ENCODE results near the gene DELE1.
"Not testable (repeated sequence)": the region's sequence is repeated elsewhere in the genome, so short reads cannot be mapped to it uniquely, and the experiment has no call there.

Gene DELE1

GRCh38 chr5:141916522-141916921 is 7.1 kb upstream of the DELE1 start:
- DNase-seq: no peak
- in situ Hi-C loops (cut with HindIII; ENCODE audit: low pct_ligation_motif_present, low pct_unique_long_range_greater_than_20kb, low sequenced_read_pairs): no loop called here

DNA sequence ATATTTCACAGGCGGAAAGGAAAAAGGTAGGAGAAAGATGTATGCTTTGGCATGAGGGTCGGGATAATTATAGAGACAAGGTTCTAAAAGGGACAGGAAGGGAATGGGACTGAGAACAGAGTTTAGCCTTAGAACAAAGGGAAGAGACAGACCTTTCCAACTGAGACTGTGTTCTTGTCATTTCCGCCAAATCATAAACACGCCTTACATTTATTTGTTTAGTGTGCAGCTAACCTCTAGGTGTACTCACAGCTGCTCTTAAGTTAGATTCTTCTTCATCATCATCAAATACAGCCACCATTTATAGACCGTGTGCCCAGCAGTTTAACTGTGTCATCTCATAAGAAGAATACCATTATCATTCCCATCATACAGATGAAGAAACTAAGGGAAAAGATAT is 5.9 kb upstream of the DELE1 start:
- in situ Hi-C loops (cut with HindIII; ENCODE audit: low pct_ligation_motif_present, low pct_unique_long_range_greater_than_20kb, low sequenced_read_pairs): no loop called here

DNA sequence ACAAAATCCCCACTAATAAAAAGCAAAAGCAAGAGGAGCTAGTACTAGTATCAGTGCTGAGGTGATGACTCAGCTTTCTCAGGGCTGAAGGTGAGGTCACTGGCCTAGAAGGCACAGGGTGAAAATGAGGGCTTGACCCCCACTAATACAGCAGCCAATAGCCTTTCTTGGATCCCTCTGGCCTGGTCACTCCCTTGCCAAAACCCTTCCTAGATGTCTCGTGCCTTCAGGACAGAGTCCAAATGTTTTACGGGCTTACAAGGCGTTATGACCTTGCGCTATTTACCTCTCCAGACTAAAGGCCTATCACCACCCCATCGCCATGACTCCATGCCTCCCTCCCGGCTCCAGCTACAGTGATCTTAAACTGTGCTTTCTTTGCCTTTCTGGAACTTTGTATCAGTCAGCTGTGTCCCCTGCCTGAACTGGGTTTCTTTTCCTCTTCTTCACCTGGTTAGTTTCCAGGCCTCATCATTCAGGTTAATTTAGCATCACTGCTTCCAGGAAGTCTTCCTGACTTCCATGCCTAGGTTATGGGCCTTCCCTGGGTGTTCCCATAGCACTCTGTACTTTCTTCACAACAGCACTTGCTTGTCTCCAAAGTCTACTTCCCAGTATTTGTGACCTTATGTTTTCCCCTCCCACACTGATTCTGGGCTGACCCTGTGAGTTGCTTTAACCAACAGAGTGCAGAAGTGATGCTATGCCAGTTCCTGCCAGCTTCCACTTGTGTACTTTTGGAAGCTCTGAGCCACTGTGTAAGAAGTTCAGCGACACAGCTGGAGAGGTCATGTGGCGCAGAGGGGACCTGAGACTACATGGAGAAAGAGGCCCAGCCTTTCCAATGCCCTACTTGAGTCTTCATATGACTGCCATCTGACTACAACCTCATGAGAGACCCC is 4.2 kb upstream of the DELE1 start:
- in situ Hi-C loops (cut with HindIII; ENCODE audit: low pct_ligation_motif_present, low pct_unique_long_range_greater_than_20kb, low sequenced_read_pairs): no loop called here
- DNase-seq: no peak

More for the DNA sequence above, 5.9 kb upstream of the DELE1 start:
- no peak for DNase-seq

DNA sequence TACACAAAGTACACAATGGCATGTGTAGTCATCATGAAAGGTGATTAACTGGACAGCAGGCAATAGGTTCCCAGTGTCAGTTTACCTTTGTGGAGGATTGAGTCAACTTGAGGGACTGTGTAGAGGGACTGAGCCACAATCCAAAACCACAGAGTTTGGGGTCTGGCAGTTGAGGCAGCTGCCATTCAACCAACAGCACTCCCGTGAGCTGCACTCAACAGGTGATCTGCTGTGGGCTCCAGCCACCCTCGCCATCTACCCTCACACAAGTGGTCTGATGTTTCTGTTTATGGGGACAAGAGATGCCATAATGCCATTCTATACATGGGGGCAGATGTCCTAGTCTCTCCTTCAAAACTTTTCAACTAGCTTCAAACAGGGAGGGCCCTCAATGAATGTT is 2.9 kb upstream of the DELE1 start:
- in situ Hi-C loops (cut with HindIII; ENCODE audit: low pct_ligation_motif_present, low pct_unique_long_range_greater_than_20kb, low sequenced_read_pairs): no loop called here
- no peak for DNase-seq

DNA sequence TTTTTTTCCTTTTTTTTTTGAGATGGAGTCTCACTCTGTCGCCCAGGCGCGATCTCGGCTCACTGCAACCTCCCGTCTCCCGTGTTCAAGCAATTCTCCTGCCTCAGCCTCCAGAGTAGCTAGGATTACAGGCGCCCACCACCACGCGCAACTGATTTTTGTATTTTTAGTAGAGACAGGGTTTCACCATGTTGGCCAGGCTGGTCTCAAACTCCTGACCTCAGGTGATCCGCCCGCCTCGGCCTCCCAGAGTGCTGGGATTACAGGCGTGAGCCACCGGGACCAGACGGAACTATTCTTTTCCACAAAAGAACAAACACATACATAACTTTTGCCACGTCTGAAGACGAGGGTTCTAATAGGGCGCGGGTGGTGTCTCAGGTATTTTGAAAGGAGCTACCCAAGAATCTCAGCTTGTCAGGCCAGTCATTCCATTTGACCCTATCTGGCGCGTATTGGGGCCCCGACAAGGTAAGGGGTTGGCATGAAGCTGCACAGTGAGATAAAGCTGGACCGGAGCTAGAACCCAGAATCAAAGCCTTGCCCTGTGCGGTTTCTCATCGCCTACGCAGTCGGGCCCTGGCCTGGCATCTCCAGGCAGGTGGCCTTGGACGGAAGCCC is 734 bp upstream of the DELE1 start:
- in situ Hi-C loops (cut with HindIII; ENCODE audit: low pct_ligation_motif_present, low pct_unique_long_range_greater_than_20kb, low sequenced_read_pairs); DNase-seq: not testable (repeated sequence)

DNA sequence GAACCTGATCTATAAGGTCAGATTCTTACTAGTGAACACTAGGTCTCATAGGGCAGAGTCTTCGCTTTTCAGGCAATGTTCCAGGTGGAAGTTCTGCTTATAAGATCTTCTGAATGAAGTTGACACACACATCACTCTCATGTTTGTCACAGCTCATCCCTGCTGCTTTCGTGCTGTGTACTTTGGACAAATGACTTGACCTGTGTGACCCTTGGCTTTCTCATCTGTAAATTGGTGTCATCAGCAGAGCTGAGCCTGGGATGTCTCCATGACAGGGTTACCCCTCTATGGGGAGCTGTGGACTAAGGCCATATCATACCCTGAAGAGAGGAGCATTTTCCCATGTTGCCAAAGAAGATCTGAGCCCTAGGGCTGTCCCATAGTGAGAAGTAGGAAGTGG is 2.8 kb downstream of the DELE1 start:
- in situ Hi-C loops (cut with HindIII; ENCODE audit: low pct_ligation_motif_present, low pct_unique_long_range_greater_than_20kb, low sequenced_read_pairs): no loop called here
- no peak for DNase-seq

- in situ Hi-C loops (cut with HindIII; ENCODE audit: low pct_ligation_motif_present, low pct_unique_long_range_greater_than_20kb, low sequenced_read_pairs): no loop called here
- DNase-seq: no peak
Observed at GRCh38 chr5:141928051-141928450, 4.4 kb downstream of the DELE1 start.

DNA sequence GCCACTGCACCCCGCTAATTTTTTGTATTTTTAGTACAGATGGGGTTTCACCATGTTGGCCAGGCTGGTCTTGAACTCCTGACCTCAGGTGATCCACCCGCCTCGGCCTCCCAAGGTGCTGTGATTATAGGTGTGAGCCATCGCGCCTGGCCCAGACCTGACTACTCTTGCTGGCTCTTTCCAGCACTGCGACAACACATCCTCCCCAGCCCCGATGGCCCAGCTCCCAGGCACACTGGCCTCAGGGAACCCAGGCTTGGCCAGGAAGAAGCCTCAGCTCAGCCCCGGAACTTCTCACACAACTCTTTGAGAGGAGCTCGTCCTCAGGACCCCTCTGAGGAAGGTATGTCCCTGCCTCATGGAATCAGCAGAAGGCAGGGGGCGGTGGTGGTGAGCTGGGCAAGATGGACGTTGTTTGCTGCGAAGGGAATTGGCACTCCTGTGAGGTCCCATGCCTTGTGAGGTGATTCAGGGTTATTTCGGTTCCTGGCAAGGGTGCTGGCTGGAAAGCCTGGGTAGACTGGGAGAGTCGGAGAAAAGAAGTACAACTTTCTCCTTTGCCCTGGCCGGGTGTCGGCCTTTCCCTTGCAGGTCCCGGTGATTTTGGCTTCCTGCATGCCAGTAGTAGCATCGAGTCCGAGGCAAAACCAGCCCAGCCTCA is 5.9 kb downstream of the DELE1 start:
- no peak for DNase-seq
- in situ Hi-C loops (cut with HindIII; ENCODE audit: low pct_ligation_motif_present, low pct_unique_long_range_greater_than_20kb, low sequenced_read_pairs): no loop called here

DNA sequence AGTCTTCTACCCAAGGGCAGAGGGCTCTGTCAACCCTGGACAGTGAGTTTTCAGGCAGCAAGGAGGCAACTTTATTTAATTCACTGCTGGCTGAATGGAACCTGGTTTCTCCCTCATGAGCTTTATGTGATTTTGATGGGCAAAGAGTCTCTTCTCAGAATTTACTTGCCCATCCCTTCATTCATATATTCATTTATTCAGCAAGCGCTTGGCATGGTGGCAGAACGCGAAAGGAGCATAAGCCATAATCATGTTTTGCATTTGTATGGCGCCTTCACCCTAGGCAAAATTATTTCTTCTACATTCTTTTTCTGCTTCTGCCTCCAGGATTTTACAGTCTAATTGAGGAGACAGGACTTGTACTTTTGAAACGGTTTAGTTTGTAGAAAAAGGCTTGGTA is 8.0 kb downstream of the DELE1 start:
- in situ Hi-C loops (cut with HindIII; ENCODE audit: low pct_ligation_motif_present, low pct_unique_long_range_greater_than_20kb, low sequenced_read_pairs): no loop called here

GRCh38 chr5:141933151-141933550 is 9.5 kb downstream of the DELE1 start:
- DNase-seq: no peak
- in situ Hi-C loops (cut with HindIII; ENCODE audit: low pct_ligation_motif_present, low pct_unique_long_range_greater_than_20kb, low sequenced_read_pairs): no loop called here

More for the DNA sequence above, 8.0 kb downstream of the DELE1 start:
- no peak for DNase-seq

DNA sequence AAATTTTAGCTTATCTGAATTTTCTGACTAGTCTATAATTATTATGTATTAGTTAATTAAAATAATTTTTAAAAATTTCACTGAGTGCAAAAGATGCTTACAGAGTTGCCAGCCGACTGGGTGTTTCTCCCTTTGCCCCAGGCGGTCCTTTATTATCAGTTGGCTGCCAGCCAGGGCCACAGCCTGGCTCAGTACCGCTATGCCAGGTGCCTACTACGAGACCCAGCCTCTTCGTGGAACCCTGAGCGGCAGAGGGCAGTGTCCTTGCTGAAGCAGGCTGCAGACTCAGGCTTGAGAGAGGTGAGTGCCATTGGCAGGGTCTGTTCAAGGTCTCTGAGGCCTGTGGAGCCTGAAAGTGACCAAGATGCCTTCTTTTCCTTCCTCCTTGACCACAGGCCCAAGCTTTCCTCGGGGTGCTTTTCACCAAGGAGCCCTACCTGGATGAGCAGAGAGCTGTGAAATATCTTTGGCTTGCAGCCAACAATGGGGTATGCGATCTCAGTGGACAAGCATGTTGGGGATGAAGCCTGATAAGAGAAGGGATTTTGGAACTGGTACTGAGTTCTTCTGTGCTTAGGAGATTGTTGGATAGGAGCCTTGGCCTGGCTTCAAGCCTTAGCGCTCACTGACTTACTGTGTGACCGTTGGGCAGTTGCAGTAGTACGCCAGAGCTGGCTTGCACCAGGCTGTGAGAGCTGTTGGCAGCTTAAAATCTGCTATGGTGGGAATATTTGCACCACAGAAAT is 10.6 kb downstream of the DELE1 start:
- DNase-seq: no peak
- in situ Hi-C loops (cut with HindIII; ENCODE audit: low pct_ligation_motif_present, low pct_unique_long_range_greater_than_20kb, low sequenced_read_pairs): no loop called here

GRCh38 chr5:141935538-141935937 is 11.9 kb downstream of the DELE1 start:
- in situ Hi-C loops (cut with HindIII; ENCODE audit: low pct_ligation_motif_present, low pct_unique_long_range_greater_than_20kb, low sequenced_read_pairs): no loop called here
- DNase-seq: no peak

DNA sequence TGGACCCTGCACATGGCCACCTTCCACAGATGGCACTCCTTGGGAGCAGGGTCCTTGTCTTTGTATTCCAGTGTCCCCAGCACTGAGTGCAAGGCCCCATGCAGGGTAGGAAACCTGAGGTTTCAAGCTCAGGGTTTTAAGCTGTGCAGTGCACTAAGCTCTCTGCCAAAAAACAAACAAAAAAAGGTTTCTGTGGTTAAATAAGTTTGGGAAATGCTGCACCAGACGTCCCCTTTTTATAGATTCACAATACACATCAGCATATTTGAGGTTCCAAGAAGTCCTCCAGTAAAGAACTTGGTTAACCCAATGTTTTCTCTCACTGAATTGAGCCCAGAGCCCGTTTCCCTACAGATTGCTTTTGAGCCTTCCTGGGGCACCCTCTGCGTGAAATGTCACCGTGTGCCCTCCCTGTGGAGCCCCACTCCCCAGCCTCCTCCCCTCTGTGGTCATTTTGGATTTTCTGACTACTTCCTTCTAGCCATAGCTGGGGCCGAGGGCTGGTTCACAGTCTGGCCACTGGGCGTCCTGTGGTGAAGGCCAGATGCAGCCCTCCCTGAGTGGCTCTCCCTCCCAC is 17.1 kb downstream of the DELE1 start:
- in situ Hi-C loops (cut with HindIII; ENCODE audit: low pct_ligation_motif_present, low pct_unique_long_range_greater_than_20kb, low sequenced_read_pairs): no loop called here
- DNase-seq: no peak

DNA sequence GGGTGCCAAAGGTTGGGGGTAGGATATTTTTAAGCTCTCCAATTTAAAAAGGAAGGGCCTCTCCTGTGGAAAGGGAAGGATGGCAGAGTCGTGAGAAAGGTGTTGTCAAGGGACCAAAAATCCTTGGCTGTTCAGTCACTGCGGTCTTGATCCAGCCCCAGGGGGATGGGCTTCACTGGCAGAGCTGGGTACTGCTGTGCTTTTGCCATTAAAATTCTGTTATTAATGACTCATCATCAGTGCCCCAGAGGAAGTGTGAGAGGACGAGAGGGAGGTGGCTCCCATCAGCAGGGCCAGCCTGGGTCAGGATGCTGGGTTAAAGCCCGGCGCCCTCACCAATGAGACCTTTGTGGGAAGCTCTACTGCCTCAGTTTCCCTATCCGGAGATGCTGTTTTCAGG is 17.6 kb downstream of the DELE1 start:
- no peak for DNase-seq
- in situ Hi-C loops (cut with HindIII; ENCODE audit: low pct_ligation_motif_present, low pct_unique_long_range_greater_than_20kb, low sequenced_read_pairs): no loop called here

- in situ Hi-C loops (cut with HindIII; ENCODE audit: low pct_ligation_motif_present, low pct_unique_long_range_greater_than_20kb, low sequenced_read_pairs): no loop called here
- DNase-seq: no peak
Observed at GRCh38 chr5:141941779-141942178, 18.1 kb downstream of the DELE1 start.

GRCh38 chr5:141942185-141942857 is 18.6 kb downstream of the DELE1 start:
- no peak for DNase-seq
- in situ Hi-C loops (cut with HindIII; ENCODE audit: low pct_ligation_motif_present, low pct_unique_long_range_greater_than_20kb, low sequenced_read_pairs): no loop called here

DNA sequence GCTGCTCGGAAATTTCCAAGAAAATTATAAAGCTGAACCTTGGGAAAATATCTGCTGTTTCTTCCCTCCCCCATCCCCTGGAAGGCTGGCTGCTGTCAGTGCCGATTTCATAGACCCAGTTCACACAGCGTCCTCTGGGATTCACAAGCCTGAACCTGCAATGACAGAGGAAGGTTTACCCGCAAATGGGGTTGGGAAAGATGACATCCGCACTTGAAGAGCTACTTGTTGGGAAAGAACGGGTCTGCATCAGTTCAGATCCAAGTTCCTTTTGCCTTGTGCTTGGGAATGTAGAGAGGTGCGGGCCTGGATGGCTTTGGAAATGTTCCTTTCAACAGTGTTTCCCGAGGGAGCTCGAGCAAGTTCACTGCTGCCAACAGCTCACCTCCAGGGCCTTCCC is 20.4 kb downstream of the DELE1 start:
- in situ Hi-C loops (cut with HindIII; ENCODE audit: low pct_ligation_motif_present, low pct_unique_long_range_greater_than_20kb, low sequenced_read_pairs): no loop called here
- DNase-seq: no peak

GRCh38 chr5:141945511-141946051 is 21.9 kb downstream of the DELE1 start:
- in situ Hi-C loops (cut with HindIII; ENCODE audit: low pct_ligation_motif_present, low pct_unique_long_range_greater_than_20kb, low sequenced_read_pairs): no loop called here
- no peak for DNase-seq
